Measurements from ENCODE around the gene ADD1.

DNA sequence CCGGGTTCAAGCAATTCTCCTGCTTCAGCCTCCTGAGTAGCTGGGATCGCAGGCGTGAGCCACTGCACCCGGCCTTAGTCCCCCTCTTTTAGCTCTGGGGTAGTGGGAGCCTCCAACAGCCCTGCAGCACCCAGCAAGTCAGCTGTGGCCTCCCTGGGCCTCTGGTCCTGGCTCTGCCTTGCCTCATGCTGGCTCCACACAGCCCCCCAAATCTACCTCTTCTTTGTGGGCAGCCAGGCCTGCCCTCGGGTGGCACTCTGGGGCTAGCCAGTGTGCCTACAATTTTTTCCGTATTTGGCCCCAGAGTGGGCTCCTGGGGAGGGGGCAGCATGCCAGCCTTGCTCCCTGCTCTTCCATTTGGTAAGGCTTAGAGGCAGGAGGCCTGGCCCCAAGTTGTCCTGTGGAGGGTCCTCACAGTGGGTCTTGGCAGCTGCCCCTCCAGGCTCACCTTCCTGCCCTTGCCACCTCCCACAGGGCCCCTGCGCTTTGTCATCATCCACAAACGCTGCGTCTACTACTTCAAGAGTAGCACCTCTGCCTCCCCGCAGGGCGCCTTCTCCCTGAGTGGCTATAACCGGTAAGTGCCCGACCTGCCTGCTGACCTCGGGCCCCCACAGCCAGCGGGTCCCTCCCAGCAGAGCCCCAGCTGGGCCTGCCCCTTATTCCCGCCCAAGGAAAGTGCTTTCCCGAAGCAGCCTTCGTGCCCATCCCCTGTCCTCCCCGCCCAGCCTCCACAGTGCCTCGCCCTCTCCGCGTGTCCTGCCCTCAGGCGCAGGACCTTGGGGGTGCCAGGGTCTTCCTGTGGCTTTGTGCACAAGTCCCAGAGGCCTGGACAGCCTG is 21.0 kb upstream of the ADD1 start:
- TF ChIP-seq, protein P1, sequence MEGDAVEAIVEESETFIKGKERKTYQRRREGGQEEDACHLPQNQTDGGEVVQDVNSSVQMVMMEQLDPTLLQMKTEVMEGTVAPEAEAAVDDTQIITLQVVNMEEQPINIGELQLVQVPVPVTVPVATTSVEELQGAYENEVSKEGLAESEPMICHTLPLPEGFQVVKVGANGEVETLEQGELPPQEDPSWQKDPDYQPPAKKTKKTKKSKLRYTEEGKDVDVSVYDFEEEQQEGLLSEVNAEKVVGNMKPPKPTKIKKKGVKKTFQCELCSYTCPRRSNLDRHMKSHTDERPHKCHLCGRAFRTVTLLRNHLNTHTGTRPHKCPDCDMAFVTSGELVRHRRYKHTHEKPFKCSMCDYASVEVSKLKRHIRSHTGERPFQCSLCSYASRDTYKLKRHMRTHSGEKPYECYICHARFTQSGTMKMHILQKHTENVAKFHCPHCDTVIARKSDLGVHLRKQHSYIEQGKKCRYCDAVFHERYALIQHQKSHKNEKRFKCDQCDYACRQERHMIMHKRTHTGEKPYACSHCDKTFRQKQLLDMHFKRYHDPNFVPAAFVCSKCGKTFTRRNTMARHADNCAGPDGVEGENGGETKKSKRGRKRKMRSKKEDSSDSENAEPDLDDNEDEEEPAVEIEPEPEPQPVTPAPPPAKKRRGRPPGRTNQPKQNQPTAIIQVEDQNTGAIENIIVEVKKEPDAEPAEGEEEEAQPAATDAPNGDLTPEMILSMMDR (IDR thresholded peaks at IDR 0.05; ENCODE audit: low read depth, low read length, poor library complexity, severe bottlenecking): no peak
- no peak for TF ChIP-seq EZH2phosphoT487 (IDR thresholded peaks at IDR 0.05; ENCODE audit: borderline replicate concordance, low read length)

All from DOHH2 (cell line).